Mammary epithelial cell (primary cell): Measurements from ENCODE around the gene NDST3.

ENCODE experiments used
- EZH2 ChIP-seq: IDR thresholded peaks from 2 replicates; pipeline ENCODE4 v1.6.1; 2012; ENCODE audit warnings: low read length, inconsistent platforms, borderline replicate concordance
- TF ChIP-seq, protein P1 (sequence below), 2 donors: IDR thresholded peaks in 1 of 2; conservative IDR thresholded peaks in 1 of 2; 2 replicates each; pipeline ENCODE4 v1.5.1; 2011 to 2012; ENCODE audit warnings: inconsistent platforms in 2 of 2, low read length in 2 of 2, mild to moderate bottlenecking in 2 of 2, control low read depth in 1 of 2, low read depth in 1 of 2; ENCODE audit not compliant: insufficient read depth in 1 of 2; ENCODE audit errors: extremely low read depth in 1 of 2

- no peak for TF ChIP-seq EZH2
- TF ChIP-seq, protein P1, sequence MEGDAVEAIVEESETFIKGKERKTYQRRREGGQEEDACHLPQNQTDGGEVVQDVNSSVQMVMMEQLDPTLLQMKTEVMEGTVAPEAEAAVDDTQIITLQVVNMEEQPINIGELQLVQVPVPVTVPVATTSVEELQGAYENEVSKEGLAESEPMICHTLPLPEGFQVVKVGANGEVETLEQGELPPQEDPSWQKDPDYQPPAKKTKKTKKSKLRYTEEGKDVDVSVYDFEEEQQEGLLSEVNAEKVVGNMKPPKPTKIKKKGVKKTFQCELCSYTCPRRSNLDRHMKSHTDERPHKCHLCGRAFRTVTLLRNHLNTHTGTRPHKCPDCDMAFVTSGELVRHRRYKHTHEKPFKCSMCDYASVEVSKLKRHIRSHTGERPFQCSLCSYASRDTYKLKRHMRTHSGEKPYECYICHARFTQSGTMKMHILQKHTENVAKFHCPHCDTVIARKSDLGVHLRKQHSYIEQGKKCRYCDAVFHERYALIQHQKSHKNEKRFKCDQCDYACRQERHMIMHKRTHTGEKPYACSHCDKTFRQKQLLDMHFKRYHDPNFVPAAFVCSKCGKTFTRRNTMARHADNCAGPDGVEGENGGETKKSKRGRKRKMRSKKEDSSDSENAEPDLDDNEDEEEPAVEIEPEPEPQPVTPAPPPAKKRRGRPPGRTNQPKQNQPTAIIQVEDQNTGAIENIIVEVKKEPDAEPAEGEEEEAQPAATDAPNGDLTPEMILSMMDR (conservative IDR thresholded peaks at IDR 0.05 in 1 of 2, IDR thresholded peaks at IDR 0.05 in 1 of 2; ENCODE audit: extremely low read depth in 1 of 2, insufficient read depth in 1 of 2, low read depth in 1 of 2, low read length in 2 of 2), result no peak
Measured at GRCh38 chr4:118282692-118283091, 248.4 kb downstream of the NDST3 start.
